Measurements from ENCODE around the gene HJV.

Gene HJV

GRCh38 chr1:145993618-145994390, 27.7 kb downstream of the HJV start:
- peaks cover 6% of the 10 kb centered on the region for H3K4me1 ChIP-seq
- no peaks in the 10 kb centered on the region for H3K9me3 ChIP-seq
- peak overlapping the region; percentile 83 for H3K4me3 ChIP-seq (ENCODE audit: low read depth, low read length)
- H3K36me3 ChIP-seq = peaks cover 33% of the 10 kb centered on the region
- H3K27me3 ChIP-seq = no peaks in the 10 kb centered on the region
- DNase-seq = no peak
- TF ChIP-seq CTCF (IDR thresholded peaks at IDR 0.05; ENCODE audit: low read depth, low read length) = no peak

- peaks cover 33% of the 10 kb centered on the region for H3K36me3 ChIP-seq
- H3K27me3 ChIP-seq = no peaks in the 10 kb centered on the region
- no peak for TF ChIP-seq CTCF (IDR thresholded peaks at IDR 0.05; ENCODE audit: low read depth, low read length)
- H3K4me3 ChIP-seq (ENCODE audit: low read depth, low read length) = peak overlapping the region; percentile 7; the same call in 1 of the 2 replicates
- no peaks in the 10 kb centered on the region for H3K9me3 ChIP-seq
- H3K4me1 ChIP-seq = peaks cover 6% of the 10 kb centered on the region
- DNase-seq = no peak
Observed at GRCh38 chr1:145992958-145993617, 28.4 kb downstream of the HJV start.

GRCh38 chr1:145992502-145992936, 29.0 kb downstream of the HJV start:
- H3K9me3 ChIP-seq = no peaks in the 10 kb centered on the region

GRCh38 chr1:145991735-145992412, 29.7 kb downstream of the HJV start:
- Histone ChIP-seq H3K4me1 (no peaks in the 10 kb centered on the region), H3K9me3 (no peaks in the 10 kb centered on the region), H3K4me3 (ENCODE audit: low read depth, low read length) (no peak overlapping the region), H3K36me3 (peaks cover 33% of the 10 kb centered on the region), H3K27me3 (no peaks in the 10 kb centered on the region)
- DNase-seq = no peak
- no peak for TF ChIP-seq CTCF (IDR thresholded peaks at IDR 0.05; ENCODE audit: low read depth, low read length)

More at GRCh38 chr1:145992502-145992936, 29.0 kb downstream of the HJV start:
- TF ChIP-seq CTCF (IDR thresholded peaks at IDR 0.05; ENCODE audit: low read depth, low read length) = no peak
- no peaks in the 10 kb centered on the region for H3K27me3 ChIP-seq
- H3K4me3 ChIP-seq (ENCODE audit: low read depth, low read length) = no peak overlapping the region; the same call in 1 of the 2 replicates
- H3K4me1 ChIP-seq = peaks cover 5% of the 10 kb centered on the region
- DNase-seq = no peak
- H3K36me3 ChIP-seq = peaks cover 33% of the 10 kb centered on the region

GRCh38 chr1:145990249-145990855, 31.2 kb downstream of the HJV start:
- no peak for DNase-seq
- TF ChIP-seq CTCF (IDR thresholded peaks at IDR 0.05; ENCODE audit: low read depth, low read length) = no peak

More at GRCh38 chr1:145990249-145990855, 31.2 kb downstream of the HJV start:
- no peak overlapping the region for H3K4me3 ChIP-seq (ENCODE audit: low read depth, low read length)
- peaks cover 31% of the 10 kb centered on the region for H3K36me3 ChIP-seq
- no peaks in the 10 kb centered on the region for H3K27me3 ChIP-seq
- H3K4me1 ChIP-seq = peaks cover 3% of the 10 kb centered on the region; the same call in 1 of the 2 replicates
- no peaks in the 10 kb centered on the region for H3K9me3 ChIP-seq
